ENCODE results near the gene P3H1.
"Not testable (repeated sequence)": the region's sequence is repeated elsewhere in the genome, so short reads cannot be mapped to it uniquely, and the experiment has no call there.

Gene P3H1

GRCh38 chr1:42766741-42767509 lies at the start of gene P3H1, which contains the start of gene C1orf50:
P3H1 (minus strand) TSS chr1:42767028; CDS start chr1:42766971, 57 bp downstream.
C1orf50 (plus strand) TSS chr1:42767249; CDS start chr1:42767312, 63 bp downstream.
- DNase-seq (ENCODE audit: low read depth): peak; percentile 99
- H3K4me3 ChIP-seq (replicated peaks; ENCODE audit: low read depth, low read length): peak within 1 kb of the TSS; percentile 94
- no peak for TF ChIP-seq CTCF (IDR thresholded peaks at IDR 0.05; ENCODE audit: low read length, missing control alignments)

- no peak for TF ChIP-seq CTCF (IDR thresholded peaks at IDR 0.05; ENCODE audit: low read length, missing control alignments)
- H3K4me3 ChIP-seq (replicated peaks; ENCODE audit: low read depth, low read length): peak overlapping the region; percentile 75
- peak; percentile 6 for DNase-seq (ENCODE audit: low read depth)
Measured at GRCh38 chr1:42815941-42816584, 49.2 kb upstream of the P3H1 start.

GRCh38 chr1:42814815-42815214 lies 48.0 kb upstream of the P3H1 start:
- not testable (repeated sequence) for H3K4me3 ChIP-seq (replicated peaks; ENCODE audit: low read depth, low read length); DNase-seq (ENCODE audit: low read depth)

GRCh38 chr1:42807056-42807668 lies 40.3 kb upstream of the P3H1 start:
- no peak for DNase-seq (ENCODE audit: low read depth)
- TF ChIP-seq CTCF (IDR thresholded peaks at IDR 0.05; ENCODE audit: low read length, missing control alignments): no peak

GRCh38 chr1:42806593-42806992 lies 39.8 kb upstream of the P3H1 start:
- H3K4me3 ChIP-seq (replicated peaks; ENCODE audit: low read depth, low read length): no peak overlapping the region
- TF ChIP-seq CTCF (IDR thresholded peaks at IDR 0.05; ENCODE audit: low read length, missing control alignments): no peak
- no peak for DNase-seq (ENCODE audit: low read depth)

More at GRCh38 chr1:42807056-42807668, 40.3 kb upstream of the P3H1 start:
- no peak overlapping the region for H3K4me3 ChIP-seq (replicated peaks; ENCODE audit: low read depth, low read length)

GRCh38 chr1:42806171-42806570 lies 39.3 kb upstream of the P3H1 start:
- H3K4me3 ChIP-seq (replicated peaks; ENCODE audit: low read depth, low read length): no peak overlapping the region
- TF ChIP-seq CTCF (IDR thresholded peaks at IDR 0.05; ENCODE audit: low read length, missing control alignments): no peak
- DNase-seq (ENCODE audit: low read depth): no peak

GRCh38 chr1:42801832-42802473 lies 35.1 kb upstream of the P3H1 start:
- H3K4me3 ChIP-seq (replicated peaks; ENCODE audit: low read depth, low read length): no peak overlapping the region
- DNase-seq (ENCODE audit: low read depth): no peak
- no peak for TF ChIP-seq CTCF (IDR thresholded peaks at IDR 0.05; ENCODE audit: low read length, missing control alignments)

Data from fibroblast of pulmonary artery (primary cell).